GM19455 (cell line): ENCODE data around the gene NEMP2.
A peak's percentile ranks its signal among the peaks of the same experiment; 100 is the strongest.

ENCODE experiments used
- ATAC-seq: cut with Tn5 transposase; IDR thresholded peaks from one replicate; pipeline ENCODE4 v1.9.1; 2021; ENCODE audit not compliant: unreplicated experiment

The NEMP2 gene, protein sequence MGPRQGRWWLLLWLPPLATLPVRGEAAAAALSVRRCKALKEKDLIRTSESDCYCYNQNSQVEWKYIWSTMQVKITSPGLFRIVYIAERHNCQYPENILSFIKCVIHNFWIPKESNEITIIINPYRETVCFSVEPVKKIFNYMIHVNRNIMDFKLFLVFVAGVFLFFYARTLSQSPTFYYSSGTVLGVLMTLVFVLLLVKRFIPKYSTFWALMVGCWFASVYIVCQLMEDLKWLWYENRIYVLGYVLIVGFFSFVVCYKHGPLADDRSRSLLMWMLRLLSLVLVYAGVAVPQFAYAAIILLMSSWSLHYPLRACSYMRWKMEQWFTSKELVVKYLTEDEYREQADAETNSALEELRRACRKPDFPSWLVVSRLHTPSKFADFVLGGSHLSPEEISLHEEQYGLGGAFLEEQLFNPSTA

DNA sequence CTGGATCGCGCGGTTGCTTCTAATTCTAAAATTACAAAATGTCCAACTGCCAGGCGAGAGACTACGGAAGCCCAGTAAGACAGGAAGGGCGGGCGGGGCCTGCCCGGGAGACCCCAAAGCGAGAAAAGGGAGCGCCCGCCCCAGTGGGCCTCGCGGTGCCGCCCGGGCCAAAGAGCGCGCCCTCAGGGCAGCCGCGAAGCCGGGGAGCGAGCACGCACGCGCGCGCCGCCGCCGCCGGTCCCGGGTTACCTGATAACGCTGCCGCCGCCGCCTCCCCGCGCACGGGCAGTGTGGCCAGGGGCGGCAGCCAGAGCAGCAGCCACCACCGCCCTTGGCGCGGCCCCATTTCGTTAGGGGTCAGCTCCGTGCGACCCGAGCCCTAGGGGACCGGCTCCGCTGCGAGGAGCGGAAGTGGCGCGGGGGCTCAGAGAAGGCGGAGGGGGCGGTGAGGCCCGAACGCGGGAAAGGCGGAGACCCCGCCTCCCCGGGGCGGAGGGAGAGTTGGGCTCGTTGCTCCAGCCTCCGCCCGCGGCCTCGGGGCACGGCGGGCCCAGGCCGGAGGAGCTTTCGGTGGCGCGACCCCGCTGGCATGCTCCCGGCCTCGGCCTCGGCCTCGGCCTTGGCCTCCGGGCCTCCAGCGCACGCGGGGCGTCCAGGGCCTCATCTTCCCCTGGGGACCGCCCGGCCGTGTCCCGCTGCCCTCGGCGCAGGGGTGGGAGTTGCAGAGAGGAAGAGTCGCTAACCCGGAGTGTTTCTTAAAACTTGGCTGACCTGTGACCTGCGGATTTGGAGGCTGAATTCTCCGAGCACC lies at the start of gene NEMP2:
Gene NEMP2 (minus strand): TSS at position 413 of the 811 bp plus-strand sequence. CDS start 67 bp downstream, at position 346.
- ATAC-seq, result peak; percentile 74

DNA sequence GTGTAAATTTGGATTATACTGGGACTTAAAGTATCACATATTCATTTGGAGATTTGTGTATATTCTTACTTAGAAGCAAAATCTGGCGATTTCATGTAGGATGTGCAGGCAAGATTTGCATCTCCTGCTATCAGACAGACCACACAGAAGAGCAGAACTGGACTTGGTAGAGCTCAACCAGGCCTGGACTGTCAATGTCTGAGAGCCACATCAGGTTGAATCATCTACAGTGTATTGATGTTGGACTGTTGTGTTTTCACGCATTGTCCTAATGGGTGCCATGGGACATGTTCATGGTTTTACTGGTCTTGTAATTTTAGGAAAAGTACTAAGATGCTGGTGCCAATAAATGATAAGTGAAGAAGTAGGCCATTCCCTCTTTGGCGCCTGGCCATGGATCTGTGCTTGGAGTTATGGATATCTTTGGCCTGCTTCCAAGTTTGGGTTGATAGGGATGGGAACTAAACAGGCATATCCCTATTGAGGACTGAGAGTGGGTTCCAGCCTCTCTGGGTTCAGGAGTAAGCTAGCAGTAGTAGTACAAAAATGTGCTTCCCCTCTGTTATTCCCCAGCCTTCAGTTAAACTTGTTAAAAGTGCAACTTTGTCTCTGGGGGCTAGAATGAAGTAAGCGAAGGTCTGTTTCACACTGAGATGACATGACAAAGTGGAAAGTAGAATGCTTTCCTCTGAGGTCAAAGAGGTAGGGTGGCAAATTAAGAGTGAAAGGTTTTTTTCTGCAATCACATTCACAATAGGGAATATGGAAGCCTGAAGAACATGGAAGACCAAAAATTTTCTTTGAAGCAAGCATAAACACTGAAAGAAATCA lies 49.2 kb upstream of the NEMP2 start:
- peak; percentile 77 for ATAC-seq

DNA sequence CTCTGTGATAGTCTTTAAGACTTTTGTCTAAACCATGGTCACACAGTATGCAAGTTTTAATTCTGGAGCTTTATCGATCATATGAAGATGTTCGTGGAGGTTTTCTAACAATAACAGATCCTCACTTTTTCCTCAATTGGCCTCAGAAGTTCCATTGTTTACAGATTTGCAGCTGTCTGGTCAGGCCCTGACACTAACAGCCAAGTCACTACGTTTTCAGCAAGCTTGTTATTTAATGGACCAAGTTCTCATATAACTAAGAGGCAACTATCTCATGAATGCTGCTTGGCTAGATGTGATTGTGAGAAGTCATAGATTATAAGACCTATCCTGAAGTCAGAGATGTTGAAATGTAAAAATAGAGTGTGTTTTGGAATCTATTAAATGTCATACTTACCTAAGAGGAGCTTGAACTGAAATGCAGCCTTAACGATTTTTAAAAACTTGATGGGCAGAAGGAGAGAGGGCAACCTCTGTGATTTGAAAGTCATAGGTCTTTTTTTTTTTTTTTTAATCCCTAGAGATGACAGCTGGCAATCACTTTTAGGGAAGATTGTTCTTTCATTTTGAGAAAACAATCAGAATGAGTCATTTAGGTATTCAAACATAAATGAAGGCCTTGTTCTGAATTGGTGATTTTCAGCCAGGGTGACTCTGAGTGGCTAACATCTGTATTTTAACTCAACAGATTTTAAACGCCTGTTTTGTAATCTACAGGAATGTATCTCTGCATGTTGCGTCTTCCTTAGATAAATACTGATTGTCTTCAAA lies 48.4 kb upstream of the NEMP2 start:
- ATAC-seq, result peak; percentile 61

DNA sequence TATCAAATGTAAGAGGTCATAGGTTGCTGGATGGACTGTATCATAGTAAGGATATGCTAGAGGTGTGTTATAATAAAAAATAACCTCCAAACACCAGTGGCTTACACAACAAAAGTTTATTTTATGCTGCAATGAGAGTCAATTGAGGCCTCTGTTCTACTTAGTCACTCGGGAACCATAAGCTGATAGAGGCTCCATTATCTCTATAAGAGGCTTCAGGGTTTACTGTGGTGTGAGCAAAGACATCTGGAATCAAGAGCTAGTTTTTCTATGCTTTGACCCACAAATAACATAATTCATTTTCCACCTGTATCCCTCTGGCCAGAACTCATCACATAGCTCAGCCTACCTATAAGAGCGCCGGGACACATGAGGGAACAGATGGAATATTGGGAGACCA lies 47.5 kb upstream of the NEMP2 start:
- ATAC-seq, result no peak

DNA sequence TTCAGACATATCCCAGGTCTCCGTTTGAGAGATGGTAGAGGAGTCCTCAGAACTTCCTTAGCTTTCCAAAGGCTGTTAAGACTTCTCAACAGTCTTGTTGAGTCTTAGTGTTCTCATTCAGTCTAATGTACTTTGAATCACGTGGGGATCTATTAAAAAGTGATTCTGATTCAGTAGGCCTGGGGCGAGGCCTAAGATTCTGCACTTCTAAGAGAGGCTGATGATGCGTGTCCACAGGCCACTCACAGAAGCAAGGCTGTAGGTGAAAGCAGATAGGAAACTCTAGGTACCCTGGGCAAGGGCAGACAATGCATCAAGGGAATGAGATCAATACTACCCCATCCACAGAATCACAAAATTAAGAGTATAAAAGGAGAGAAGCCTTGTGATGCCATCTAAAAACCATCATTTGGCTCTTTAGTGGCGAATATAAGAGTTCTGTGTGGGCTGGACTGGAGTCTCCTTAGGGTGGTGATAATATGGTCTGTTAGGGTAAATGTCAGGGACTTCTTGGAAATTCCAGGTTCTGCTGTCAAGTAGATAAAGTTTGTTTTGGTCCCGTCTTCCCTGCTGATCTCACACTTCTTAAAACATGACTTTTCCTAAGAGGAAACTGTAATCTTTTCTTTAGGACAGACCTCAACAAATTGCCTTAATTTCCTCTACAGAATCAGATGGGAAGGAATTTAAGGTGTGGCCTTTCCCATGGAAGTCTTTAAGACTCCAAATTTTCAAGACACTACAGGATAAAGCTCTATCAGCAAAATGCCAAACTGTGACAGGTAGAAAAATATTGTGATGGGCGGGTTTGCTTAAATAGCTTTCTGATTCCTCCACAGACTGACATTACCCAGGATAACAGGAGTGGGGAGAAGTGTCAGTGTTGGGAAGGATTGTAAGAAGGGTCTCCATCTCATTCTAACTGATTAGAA lies 45.7 kb upstream of the NEMP2 start:
- ATAC-seq, result no peak

DNA sequence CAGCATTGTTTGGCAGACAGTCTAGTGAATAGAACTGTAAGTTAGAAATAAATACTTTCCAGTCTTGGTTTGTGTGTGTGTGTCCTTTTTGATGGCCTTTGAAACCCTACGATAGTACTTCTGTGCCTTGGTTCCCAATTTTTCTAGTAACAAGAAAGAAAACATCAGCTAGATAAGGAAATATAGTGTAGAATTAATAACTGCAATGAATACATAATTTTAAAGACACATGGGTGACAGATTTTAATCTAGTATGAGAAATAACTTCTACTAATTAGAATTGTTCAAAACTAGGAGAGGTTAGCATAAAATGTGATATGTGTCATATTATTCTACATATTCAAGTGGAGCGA lies 44.5 kb upstream of the NEMP2 start:
- ATAC-seq, result no peak

DNA sequence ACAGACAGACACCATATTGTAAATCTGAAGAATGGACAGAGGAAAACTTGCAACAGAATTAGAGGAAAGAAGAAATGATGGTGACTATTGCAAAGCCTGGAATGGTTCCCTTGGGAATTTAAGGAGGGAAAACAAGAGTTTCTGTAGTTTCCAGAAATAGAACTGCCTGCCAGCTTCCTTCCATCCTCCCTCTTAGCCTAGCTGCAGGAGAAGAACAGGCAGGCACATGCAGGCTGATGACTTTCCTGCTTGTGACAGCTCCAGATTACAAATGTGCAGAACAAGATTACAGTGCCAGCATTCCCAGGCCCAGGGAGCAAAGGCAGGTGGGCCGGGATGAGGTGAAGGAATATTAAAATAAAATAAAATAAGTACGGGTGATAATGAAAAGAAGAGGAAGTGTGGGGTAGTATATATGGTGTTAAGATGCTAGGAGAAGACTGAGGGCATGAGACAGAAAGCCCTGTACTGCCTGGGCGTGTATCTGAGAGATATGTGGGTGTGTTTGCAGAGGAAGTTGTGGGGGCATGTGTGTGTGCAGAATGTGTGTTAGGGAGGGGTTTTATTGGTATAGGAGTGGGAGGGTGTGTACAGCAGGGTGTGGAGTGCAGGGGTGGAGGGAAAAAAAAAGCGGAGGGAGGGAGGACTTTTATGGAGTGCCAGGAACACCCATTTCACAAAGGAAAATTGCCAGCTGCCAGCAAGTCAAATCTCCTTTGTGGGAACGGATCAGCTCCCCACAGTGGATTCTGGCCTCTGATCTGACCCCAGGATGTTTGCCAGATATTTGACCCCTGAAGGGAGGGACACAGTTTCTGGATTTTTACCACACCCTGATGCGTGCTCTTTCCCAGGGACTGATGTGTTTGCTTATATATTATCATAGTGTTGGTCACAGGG lies 43.9 kb upstream of the NEMP2 start:
- ATAC-seq, result no peak

DNA sequence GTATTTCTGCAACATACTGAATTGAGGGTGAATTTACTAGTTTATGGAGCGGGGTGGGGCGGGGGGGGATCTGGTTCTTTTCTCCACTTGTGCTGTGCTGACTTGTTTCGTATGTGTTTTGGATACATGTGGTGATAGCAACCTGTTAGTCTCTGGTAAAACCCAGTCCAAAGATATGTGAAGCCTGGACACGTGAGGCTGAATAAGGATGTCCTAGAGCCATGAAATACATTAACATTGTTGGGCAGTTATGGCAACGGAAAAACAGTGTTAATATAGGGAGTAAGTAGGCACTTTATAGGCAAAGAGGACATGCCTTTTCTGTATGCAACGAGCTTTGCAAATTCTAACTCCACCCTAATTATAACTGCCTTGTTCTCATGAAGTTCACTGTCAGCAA lies 42.1 kb upstream of the NEMP2 start:
- ATAC-seq, result no peak

DNA sequence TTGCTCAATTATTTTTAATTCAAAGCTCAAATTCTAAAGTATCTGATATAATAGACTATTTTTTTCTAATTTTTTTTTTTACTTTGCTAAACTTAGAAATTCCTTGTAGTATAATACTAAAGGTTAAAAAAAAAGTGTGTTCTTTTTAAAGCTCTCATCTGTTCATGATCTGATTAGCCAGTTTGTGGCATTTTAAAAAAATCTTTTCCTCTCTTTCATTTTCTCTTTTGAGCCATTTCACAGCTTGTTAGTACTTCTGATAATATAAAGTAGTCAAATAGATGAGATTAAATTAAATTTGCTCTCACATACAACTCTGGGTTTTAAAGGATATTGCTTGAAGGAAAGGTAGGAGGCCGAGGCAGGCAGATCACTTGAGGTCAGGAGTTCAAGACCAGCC lies 40.7 kb upstream of the NEMP2 start:
- ATAC-seq, result no peak

DNA sequence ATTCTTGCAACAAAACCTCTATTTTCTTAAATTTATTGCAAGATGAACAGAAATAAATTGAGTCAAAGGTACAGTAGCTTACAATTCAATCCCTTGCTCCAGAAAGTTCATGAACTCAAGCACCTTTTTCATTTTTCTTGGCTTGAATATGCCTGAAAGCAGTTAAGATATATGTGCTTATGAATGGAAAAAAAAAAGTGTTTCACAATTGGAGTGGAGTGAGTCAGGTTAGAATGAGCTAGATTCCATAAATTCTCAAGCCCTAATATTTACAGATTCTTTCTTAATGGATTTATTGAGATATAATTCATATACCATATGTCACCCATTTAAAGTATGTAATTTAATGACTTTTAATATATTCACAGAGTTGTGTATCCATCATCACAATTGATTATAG lies 39.6 kb upstream of the NEMP2 start:
- ATAC-seq, result no peak

DNA sequence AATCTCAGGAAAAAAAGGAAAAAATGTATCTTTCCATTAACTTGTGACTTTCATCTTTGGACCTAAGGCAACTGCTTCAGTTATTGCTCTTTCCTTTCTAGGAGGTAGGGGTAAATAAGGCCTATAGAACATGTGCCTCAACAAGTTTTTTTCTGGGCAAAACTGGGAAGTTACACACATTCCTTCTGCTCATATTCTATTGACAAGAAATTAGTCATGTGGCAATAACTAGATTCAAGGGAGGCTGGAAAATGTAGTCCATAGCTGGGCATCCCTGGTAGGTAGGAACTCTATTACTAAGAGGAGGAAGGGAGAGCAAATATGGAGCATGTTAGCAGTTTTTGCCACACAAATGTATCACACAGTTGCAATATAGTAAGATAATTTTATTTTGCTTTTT lies 37.7 kb upstream of the NEMP2 start:
- no peak for ATAC-seq

DNA sequence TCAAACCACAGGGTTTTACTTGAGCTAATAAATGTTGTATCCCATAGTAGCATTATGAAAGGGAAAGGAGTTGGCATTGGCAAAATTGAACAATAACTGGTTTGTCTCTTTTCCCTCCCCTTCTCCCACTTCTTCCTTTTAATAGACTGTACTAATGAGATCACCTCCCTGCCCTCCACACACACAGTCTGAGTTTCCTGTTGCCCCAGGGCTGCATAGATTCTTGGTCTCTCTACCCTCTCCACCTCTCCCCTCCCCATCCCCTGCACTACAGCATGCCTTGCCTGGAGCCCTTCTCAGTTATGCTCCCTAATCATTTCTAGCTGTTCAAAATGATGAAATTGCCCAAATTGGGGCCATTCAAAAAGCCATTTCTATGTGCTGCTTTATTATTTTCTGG lies 37.2 kb upstream of the NEMP2 start:
- no peak for ATAC-seq

DNA sequence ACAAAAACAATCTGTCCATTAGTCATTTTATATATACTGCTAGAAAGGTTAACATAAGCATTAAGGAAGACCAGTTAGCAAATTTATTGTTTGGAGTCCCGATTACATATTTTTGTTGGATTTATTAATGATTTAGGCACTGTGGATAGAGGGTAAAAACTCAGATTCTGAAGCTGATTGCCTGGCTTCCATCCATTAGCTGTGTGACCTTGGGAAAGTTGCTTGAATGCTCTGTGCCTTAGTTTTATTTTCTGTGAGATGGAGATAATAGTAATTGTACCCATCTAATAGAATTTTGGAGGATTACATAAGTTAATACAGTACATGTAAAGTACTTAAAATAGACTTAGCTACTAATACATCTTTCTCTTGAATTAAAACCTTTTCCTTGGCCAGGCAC lies 36.3 kb upstream of the NEMP2 start:
- ATAC-seq, result no peak

DNA sequence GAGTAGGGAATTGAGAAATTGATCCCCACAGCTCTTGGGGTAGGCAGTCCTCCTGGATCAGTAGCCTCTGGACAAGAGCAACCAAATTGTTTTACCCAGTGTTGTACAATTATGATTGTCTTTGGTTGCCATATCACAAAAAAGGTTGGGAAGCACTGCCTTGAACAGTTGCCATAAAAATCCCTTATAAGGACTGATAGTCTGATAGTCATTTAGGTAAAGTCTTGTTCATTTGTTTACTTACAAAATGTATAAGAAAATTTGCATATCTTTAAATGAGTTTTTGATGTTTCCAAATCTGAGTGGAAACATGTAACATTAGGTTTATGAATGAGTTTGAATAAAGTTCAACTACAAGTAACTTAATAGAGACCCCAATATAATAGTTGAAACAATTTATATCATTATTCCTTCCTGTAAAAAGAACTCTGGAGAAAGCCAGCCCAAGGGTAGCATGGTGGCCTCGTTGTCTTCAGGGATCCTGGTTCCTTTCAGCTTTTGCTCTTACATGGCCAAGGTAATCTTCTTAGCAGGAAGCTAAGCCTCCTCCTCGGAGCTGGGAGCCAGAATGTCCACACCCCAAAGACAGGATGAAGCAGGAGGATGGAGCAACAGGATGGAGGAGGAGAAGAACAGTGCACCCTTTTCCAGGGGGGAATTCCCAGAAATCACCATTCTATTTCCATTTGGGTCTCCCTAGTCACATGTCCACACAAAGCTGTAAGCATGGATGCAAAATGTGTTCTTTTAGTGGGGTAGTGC lies 35.7 kb upstream of the NEMP2 start:
- ATAC-seq, result no peak

DNA sequence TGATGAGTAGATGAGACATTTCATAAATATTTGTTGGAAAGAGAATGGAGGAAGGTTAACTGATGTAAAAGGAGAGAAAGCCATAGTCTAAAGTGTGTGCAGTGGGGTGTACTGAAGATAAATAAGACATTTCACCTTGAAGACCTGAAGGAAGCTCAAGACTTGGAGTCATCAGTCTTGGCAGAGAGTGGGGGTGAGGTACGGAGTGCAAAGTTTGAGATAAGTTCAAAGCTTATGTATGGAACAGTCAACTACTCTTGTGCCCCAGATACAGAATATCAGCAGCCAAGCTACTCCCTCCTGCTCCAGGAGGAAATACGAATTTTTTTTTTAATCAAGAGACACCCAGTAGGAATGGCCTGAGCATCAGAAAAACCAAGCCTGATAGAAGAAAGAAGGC lies 30.3 kb upstream of the NEMP2 start:
- ATAC-seq, result no peak

DNA sequence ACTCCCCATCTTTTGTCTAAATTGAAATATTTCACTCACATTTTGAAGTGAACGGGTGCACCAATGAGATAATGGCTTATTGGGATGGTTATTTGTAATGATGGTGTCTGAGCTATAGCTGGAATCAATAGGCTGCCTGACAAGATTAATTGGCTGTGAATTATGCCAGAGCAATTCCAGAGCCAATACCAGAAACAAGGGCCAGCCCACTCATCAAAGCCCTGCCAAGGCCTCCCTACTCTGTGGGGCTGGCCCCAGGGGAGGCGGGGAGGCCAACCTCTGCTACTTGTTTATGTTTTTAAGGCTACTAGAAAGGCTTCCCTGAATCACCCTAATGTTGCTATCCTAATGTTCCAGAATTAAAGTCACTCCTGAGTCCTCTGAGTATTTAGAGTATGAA lies 29.1 kb upstream of the NEMP2 start:
- no peak for ATAC-seq

DNA sequence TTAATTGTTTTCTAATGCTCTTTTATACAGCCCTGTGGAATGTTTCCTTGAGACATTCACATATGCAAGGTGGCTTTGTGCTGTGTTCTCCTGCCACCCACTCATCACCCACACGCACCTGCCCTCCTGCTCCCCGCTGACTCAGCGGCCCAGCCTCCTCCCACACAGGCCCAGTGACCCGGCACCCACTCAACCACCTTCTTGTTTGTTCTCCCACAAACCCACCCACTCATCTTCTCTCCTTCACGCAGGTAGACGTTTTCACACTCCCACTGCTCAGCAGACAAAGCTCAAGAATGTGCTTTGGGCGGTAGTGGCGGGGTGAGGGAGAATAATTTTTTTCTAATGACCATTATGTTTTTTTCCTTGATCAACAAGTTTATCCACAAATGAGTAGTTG lies 28.6 kb upstream of the NEMP2 start:
- no peak for ATAC-seq

DNA sequence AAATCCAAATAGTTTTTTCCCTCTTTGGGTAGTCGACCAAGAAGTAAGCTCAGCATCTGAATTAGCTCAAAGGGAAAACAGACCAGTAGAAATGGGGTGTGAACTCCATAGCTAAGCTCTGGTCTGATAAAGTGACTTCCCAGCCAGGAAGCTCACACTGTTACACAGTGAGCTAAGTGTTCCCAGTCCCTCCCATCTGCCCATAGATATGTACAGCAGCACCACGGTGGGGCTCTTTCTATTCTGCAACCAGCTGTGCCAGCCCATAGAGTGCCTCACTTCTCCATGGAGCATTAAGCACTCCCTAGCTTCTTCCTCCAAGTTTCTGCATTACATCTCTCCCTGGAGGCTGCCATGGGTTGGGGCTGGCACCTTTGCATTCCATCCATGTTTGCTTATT lies 27.6 kb upstream of the NEMP2 start:
- ATAC-seq, result no peak
